Renal cortical epithelial cell (primary cell): ENCODE results near the gene DDC. TPM values are rescaled to one million over a fixed set of nuclear protein-coding genes. Genes with fewer than 3 reads are reported as not detected.
"Not testable (repeated sequence)": the region's sequence is repeated elsewhere in the genome, so short reads cannot be mapped to it uniquely, and the experiment has no call there.

Source experiments
- DNase-seq: peaks from one replicate; pipeline ENCODE4 v3.0.0-alpha.2; 2011; ENCODE audit warnings: low read depth
- total RNA-seq: library from RNA; depleted of rRNA; stranded (reverse); fragments of >200 nt; gene quantifications from 2 replicates; pipeline ENCODE4 v1.2.3, GENCODE V29; 2014

Gene DDC
- total RNA-seq, 1 donor from 2014 or later = 2.7 TPM

DNA sequence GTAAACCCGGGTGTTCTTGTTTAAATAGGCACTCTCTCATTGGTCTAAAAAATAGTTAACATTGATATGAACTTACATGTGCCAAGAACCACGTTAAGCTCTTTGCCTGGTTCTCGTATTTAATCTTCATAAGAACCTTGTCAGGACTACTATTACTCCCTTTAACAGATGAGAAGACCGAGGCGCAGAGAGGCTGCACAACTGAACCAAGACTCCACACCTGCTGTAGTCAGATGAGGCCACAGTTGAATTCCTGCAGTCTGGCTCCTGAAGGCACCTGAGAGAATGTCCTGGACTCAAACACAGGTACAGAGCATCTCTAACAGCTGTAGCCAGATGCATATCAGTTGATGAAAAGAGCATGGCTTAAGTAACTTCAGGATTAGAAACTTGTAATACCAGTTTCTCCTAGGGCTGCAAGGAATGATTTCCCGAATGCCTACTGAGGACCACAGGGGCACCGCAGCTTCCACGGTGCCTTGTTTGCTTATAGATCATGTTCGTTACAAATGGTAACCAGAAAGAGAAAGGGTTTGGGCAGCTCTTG, 9.5 kb downstream of the DDC start:
- DNase-seq = no peak

- DNase-seq = no peak
Measured at GRCh38 chr7:50554431-50555322, 10.5 kb downstream of the DDC start.

DNA sequence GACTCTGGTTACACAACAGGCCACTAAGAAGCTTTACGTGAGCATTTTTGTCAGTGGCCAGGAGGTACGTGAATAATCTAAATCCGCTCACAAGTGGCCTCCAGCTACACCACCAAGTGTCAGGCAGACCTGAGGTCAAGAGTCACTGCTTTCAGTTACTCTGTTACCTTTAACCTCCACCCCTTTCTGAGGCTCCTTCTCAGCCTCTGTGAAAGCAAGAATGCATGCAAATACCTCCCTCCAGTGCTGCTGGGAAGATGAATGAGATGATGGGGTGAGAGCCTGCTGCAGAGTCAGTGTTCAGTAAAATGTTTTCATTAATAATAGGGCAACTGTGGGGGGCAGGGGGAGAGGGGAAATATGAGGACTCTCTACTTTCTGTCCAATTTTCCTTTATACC, 11.2 kb downstream of the DDC start:
- no peak for DNase-seq

DNA sequence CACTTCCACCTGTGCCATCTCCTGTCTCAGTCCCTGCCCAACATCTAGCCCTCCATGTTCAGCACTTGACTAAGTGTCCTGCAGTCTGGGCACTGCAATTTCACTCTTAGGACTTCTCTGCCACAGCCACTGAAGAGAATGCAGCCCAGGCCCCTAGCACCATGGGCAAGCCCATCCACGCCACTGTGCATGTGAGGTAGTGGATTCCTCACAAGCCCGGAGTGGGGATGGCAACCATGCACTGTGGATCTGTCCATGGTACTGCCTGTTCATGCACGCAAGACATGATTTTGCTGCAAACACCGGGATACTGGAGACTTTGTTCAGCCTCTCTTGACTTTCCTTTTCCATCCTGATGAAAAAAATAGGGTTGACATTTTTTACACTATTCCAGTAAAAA, 12.3 kb downstream of the DDC start:
- peak; percentile 54 for DNase-seq

- no peak for DNase-seq
Measured at GRCh38 chr7:50552139-50552538, 13.1 kb downstream of the DDC start.

DNA sequence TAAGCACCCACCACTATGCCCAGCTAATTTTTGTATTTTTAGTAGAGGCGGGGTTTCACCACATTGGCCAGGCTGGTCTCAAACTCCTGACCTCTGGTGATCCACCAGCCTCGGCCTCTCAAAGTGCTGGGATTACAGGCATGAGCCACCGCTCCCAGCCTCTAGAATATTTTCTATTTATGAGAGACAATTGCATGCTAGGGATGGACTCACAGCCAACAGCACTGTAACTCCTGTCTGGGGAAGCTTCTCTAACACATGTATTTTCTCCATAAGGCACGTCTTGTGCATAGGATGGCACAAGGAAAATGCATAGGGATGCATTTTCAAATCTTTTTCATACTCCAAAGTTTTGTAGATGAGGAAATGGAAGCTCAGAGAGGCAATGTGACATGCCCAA, 19.6 kb downstream of the DDC start:
- not testable (repeated sequence) for DNase-seq

DNA sequence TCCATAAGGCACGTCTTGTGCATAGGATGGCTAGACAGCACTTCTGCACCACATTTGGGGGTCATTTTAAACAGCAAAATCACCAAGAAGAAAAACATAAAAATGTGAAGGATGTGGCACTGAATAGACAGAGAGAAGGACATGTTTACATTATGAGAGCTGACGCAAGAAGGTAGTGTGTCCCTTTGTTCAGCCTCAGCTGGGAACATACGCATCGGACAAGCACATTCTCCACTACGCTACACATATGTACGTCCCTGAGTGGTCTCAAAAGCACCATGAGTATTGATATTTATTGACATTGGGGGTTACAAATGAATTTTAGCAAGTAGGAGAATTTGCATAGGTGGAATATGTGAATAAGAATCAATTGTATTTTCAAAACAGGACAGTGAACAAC, 20.2 kb downstream of the DDC start:
- no peak for DNase-seq

DNA sequence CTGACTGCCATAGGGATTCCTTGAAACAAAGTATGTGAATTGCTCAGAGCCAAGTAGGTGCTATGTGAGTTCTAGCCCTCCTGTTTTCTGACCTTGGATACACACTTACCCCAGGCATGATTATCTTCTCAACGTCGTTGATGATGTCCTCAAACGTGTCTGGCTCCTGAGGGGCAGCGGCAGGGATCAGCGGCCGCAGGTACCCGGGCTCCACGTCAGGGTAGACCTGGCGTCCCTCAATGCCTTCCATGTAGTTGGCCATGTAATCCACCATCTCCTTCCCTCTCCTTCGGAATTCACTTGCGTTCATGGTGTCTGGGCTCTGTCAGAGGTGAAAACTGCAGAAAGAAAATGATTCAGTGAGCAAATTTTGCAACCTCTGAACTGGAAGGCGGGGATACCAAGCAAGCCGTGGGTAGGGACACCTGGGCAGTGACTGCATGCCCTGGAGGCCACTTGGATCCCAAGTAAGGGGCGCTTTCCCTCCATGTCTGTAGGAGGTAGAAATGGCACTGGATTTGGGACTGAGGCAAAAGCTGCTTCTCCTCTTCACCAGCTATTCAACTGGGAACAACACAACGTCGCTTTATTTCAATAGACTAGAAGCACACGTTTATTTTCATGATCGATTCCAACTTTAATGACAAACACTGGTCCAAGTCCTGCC, 21.3 kb downstream of the DDC start:
- DNase-seq = no peak

- DNase-seq = no peak
Measured at GRCh38 chr7:50542132-50542531, 23.1 kb downstream of the DDC start.

GRCh38 chr7:50540785-50541579, 24.2 kb downstream of the DDC start:
- DNase-seq = no peak

GRCh38 chr7:50539725-50540124, 25.5 kb downstream of the DDC start:
- no peak for DNase-seq

GRCh38 chr7:50538478-50538877, 26.7 kb downstream of the DDC start:
- DNase-seq = no peak

DNA sequence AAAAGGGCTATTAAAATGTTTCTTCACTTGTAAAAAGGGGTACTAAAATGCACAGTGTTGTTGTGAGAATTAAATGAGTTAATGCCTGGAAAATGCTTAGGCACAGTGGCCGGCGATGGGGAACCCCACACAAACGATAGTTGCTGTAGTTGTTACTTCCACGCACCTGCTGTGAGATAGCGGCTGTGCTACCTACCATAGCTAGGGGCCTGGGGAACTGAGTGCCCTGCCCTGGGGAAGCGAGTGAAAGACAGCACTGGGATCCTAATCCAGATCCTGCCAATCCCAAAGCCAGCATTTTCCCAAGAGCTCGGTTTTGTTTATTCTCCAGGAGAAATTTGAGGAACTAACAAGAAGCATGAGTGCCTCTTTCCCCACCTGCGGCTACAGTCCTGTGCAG, 27.8 kb downstream of the DDC start:
- no peak for DNase-seq

DNA sequence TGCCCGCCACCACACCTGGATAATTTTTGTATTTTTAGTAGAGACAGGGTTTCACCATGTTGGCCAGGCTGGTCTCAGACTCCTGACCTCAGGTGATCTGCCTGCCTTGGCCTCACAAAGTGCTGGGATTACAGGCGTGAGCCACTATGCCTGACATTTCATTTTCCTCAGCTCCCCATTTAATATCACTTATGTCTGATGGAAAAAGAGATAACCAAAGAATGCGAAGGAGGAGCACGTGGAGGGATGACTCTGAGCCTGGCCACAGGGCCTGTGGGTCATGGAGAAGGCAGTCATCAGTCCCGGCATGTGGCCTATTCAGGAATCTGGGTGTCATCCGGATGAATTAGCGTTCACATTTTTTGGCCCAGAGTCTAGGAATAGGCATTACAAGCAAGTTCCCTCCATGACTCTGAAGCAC, 29.9 kb downstream of the DDC start:
- DNase-seq = peak; percentile 9

- peak; percentile 100 for DNase-seq
Measured at GRCh38 chr7:50534690-50535290, 30.4 kb downstream of the DDC start.

- peak; percentile 89 for DNase-seq
Measured at GRCh38 chr7:50533866-50534265, 31.3 kb downstream of the DDC start.

DNA sequence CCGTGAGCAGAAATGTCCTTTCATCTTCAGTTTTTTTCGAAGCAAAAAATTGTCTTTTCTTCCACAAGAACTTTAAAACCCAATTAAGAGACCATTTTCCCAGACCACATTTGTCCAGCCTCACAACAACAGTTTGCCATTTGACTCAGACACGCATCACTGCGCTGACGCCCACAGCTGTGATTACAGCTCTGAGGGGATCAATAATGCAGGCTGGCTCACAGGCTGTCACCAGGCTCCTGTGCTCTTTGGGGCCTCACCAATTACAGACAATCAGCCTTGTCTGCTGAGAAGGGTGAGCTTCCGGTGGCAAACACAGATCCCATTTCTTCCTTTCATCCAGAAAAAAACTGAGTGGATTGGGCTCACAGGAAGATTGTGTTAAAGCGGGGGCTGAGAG, 33.3 kb downstream of the DDC start:
- peak; percentile 6 for DNase-seq

- DNase-seq = peak; percentile 94
Measured at GRCh38 chr7:50531401-50531911, 33.7 kb downstream of the DDC start.

DNA sequence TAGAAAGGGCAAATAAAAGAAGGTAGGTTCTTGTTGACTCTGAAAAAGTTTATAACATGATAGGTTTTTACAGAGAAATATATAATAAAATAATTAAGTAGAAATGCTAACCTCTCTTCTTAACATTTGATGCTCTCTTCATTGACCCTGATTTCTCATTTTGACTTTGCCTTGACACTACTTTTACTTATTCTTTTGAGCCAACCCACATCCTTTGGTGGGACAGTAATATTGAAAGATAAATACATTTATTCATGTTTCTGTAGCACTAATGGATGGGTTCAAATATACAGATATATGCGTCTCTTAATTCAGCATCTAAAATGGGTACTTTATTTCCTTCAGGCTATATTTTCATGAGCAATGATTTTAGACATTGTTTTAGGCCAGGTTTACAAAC, 34.4 kb downstream of the DDC start:
- no peak for DNase-seq

- DNase-seq = no peak
Measured at GRCh38 chr7:50529093-50529862, 35.9 kb downstream of the DDC start.
